GM12875 (cell line): ENCODE data around the gene SRSF4.

Experiments used
- H3K4me3 ChIP-seq: one replicate; pipeline ENCODE4 v1.5.1; 2011; ENCODE audit warnings: low read depth, low read length, control low read depth
- CTCF ChIP-seq: IDR thresholded peaks from 2 replicates; pipeline ENCODE4 v1.5.1; 2011; ENCODE audit warnings: low read depth, mild to moderate bottlenecking, control low read depth, inconsistent platforms, low read length, moderate library complexity, borderline replicate concordance; ENCODE audit not compliant: insufficient read depth

Gene SRSF4

GRCh38 chr1:29121516-29121935, 60.2 kb downstream of the SRSF4 start:
- no peak for TF ChIP-seq CTCF
- H3K4me3 ChIP-seq = no peak overlapping the region

- no peak overlapping the region for H3K4me3 ChIP-seq
- peak; percentile 76 for TF ChIP-seq CTCF
These were observed 60.7 kb downstream of the SRSF4 start for GRCh38 chr1:29120947-29121485.

GRCh38 chr1:29120367-29120766, 61.3 kb downstream of the SRSF4 start:
- no peak overlapping the region for H3K4me3 ChIP-seq
- no peak for TF ChIP-seq CTCF

- TF ChIP-seq CTCF = no peak
- H3K4me3 ChIP-seq = no peak overlapping the region
These were observed 62.4 kb downstream of the SRSF4 start for GRCh38 chr1:29119121-29119929.

- H3K4me3 ChIP-seq = no peak overlapping the region
- TF ChIP-seq CTCF = no peak
These were observed 64.3 kb downstream of the SRSF4 start for GRCh38 chr1:29117381-29117780.

GRCh38 chr1:29114654-29115053, 67.0 kb downstream of the SRSF4 start:
- TF ChIP-seq CTCF = no peak
- H3K4me3 ChIP-seq = no peak overlapping the region
